Measurements from ENCODE around the gene PSTPIP1. TPM values are rescaled to one million over a fixed set of nuclear protein-coding genes. Genes with fewer than 3 reads are reported as not detected.

Gene PSTPIP1
- total and polyA plus RNA-seq, 2 experiments from 2014 or later: not detected

- Histone ChIP-seq H3K36me3 (replicated peaks; ENCODE audit: insufficient read depth, low read depth) (no peaks in the 10 kb centered on the region), H3K4me3 (no peak overlapping the region), H2AFZ (no peak overlapping the region), H3K27me3 (no peaks in the 10 kb centered on the region), H3K4me1 (ENCODE audit: insufficient read depth) (no peaks in the 10 kb centered on the region), H3K79me2 (no peaks in the 10 kb centered on the region), H3K9me2 (replicated peaks; ENCODE audit: insufficient read depth) (no peaks in the 10 kb centered on the region), H4K20me1 (ENCODE audit: insufficient read depth, poor library complexity, severe bottlenecking) (no peaks in the 10 kb centered on the region), H3K27ac (no peak overlapping the region), H3K9me3 (ENCODE audit: low read depth) (no peaks in the 10 kb centered on the region), H3K4me2 (no peak overlapping the region)
- WGBS (ENCODE audit: low lambda C conversion rate, missing lambda C conversion rate): 94% methylated on average over 12 of the region's 12 CpGs
- DNase-seq (ENCODE audit: low spot score): no peak
- TF ChIP-seq EZH2 (IDR thresholded peaks at IDR 0.05; ENCODE audit: borderline replicate concordance): no peak
- no peak for TF ChIP-seq EZH2phosphoT487 (IDR thresholded peaks at IDR 0.05; ENCODE audit: low read depth, severe bottlenecking, unreplicated experiment)
- TF ChIP-seq CTCF (IDR thresholded peaks at IDR 0.05; ENCODE audit: poor library complexity): no peak
These were observed 31.7 kb downstream of the PSTPIP1 start for GRCh38 chr15:77026501-77027110.

GRCh38 chr15:77027111-77027696 lies 32.3 kb downstream of the PSTPIP1 start:
- no peak for DNase-seq (ENCODE audit: low spot score)
- H2AFZ ChIP-seq: no peak overlapping the region
- no peaks in the 10 kb centered on the region for H3K9me2 ChIP-seq (replicated peaks; ENCODE audit: insufficient read depth)
- TF ChIP-seq EZH2phosphoT487 (IDR thresholded peaks at IDR 0.05; ENCODE audit: low read depth, severe bottlenecking, unreplicated experiment): no peak
- TF ChIP-seq EZH2 (IDR thresholded peaks at IDR 0.05; ENCODE audit: borderline replicate concordance): no peak
- TF ChIP-seq CTCF (IDR thresholded peaks at IDR 0.05; ENCODE audit: poor library complexity): no peak
- no peak overlapping the region for H3K4me2 ChIP-seq
- no peaks in the 10 kb centered on the region for H3K36me3 ChIP-seq (replicated peaks; ENCODE audit: insufficient read depth, low read depth)
- no peaks in the 10 kb centered on the region for H3K9me3 ChIP-seq (ENCODE audit: low read depth)
- H4K20me1 ChIP-seq (ENCODE audit: insufficient read depth, poor library complexity, severe bottlenecking): no peaks in the 10 kb centered on the region
- no peaks in the 10 kb centered on the region for H3K4me1 ChIP-seq (ENCODE audit: insufficient read depth)
- no peaks in the 10 kb centered on the region for H3K79me2 ChIP-seq
- WGBS (ENCODE audit: low lambda C conversion rate, missing lambda C conversion rate): 92% methylated on average over 12 of the region's 12 CpGs
- H3K27ac ChIP-seq: no peak overlapping the region
- no peak overlapping the region for H3K4me3 ChIP-seq
- no peaks in the 10 kb centered on the region for H3K27me3 ChIP-seq

GRCh38 chr15:77027697-77028450 lies 32.9 kb downstream of the PSTPIP1 start:
- H3K4me2 ChIP-seq: peak overlapping the region; percentile 67
- no peak overlapping the region for H3K27ac ChIP-seq
- no peak overlapping the region for H3K4me3 ChIP-seq
- 58% methylated on average over 37 of the region's 45 CpGs for WGBS (ENCODE audit: low lambda C conversion rate, missing lambda C conversion rate)
- DNase-seq (ENCODE audit: low spot score): no peak
- H3K79me2 ChIP-seq: no peaks in the 10 kb centered on the region
- H3K9me2 ChIP-seq (replicated peaks; ENCODE audit: insufficient read depth): no peaks in the 10 kb centered on the region
- no peak overlapping the region for H2AFZ ChIP-seq
- TF ChIP-seq EZH2phosphoT487 (IDR thresholded peaks at IDR 0.05; ENCODE audit: low read depth, severe bottlenecking, unreplicated experiment): no peak
- no peak for TF ChIP-seq EZH2 (IDR thresholded peaks at IDR 0.05; ENCODE audit: borderline replicate concordance)
- no peak for TF ChIP-seq CTCF (IDR thresholded peaks at IDR 0.05; ENCODE audit: poor library complexity)
- no peaks in the 10 kb centered on the region for H3K4me1 ChIP-seq (ENCODE audit: insufficient read depth)
- no peaks in the 10 kb centered on the region for H4K20me1 ChIP-seq (ENCODE audit: insufficient read depth, poor library complexity, severe bottlenecking)
- no peaks in the 10 kb centered on the region for H3K36me3 ChIP-seq (replicated peaks; ENCODE audit: insufficient read depth, low read depth)
- H3K27me3 ChIP-seq: no peaks in the 10 kb centered on the region
- no peaks in the 10 kb centered on the region for H3K9me3 ChIP-seq (ENCODE audit: low read depth)
